ENCODE data around the gene LRRC14B. TPM values are rescaled to one million over a fixed set of nuclear protein-coding genes. Genes with fewer than 3 reads are reported as not detected.
A peak's percentile ranks its signal among the peaks of the same experiment; 100 is the strongest.

Gene LRRC14B
- total and polyA plus RNA-seq, 2 donors (not counting 1 experiment from before 2014, with no cell fraction given) = not detected

GRCh38 chr5:188488-189481, 2.5 kb upstream of the LRRC14B start:
- H3K27me3 ChIP-seq (ENCODE audit: control insufficient read depth, insufficient read depth, low read length) = peaks cover 4% of the 10 kb centered on the region
- no peaks in the 10 kb centered on the region for H4K20me1 ChIP-seq (ENCODE audit: control insufficient read depth, extremely low read depth, insufficient read depth, low read length)
- peak overlapping the region; percentile 26 for H3K9ac ChIP-seq (ENCODE audit: insufficient read depth, low read length)
- H3K9me3 ChIP-seq (ENCODE audit: control insufficient read depth, insufficient read depth, low read depth, low read length) = no peaks in the 10 kb centered on the region
- H2AFZ ChIP-seq (ENCODE audit: low read length) = peak overlapping the region; percentile 79
- peak overlapping the region in 1 of 4 experiments; percentile 12 for H3K4me3 ChIP-seq (replicated peaks in 1 of 4; ENCODE audit: control extremely low read depth in 1 of 4, insufficient read depth in 1 of 4, low read depth in 3 of 4, low read length in 4 of 4)
- TF ChIP-seq CTCF (conservative IDR thresholded peaks at IDR 0.05 in 1 of 2, IDR thresholded peaks at IDR 0.05 in 1 of 2; ENCODE audit: low read depth in 1 of 2, low read length in 2 of 2) (peak; percentile 86 to 95), EZH2 (IDR thresholded peaks at IDR 0.05; ENCODE audit: low read length, missing control alignments) (no peak)
- H3K4me1 ChIP-seq (ENCODE audit: control insufficient read depth, extremely low read depth, insufficient read depth, low read length) = peaks cover 3% of the 10 kb centered on the region
- DNase-seq (ENCODE audit: low read depth in 2 of 2) = peak; percentile 64 to 78
- no peak overlapping the region for H3K27ac ChIP-seq (ENCODE audit: insufficient read depth, low read length)
- H3K79me2 ChIP-seq (ENCODE audit: control insufficient read depth, insufficient read depth, low read length) = no peaks in the 10 kb centered on the region
- no peaks in the 10 kb centered on the region for H3K36me3 ChIP-seq (ENCODE audit: control insufficient read depth, insufficient read depth, low read length)
- H3K4me2 ChIP-seq (ENCODE audit: extremely low read depth, insufficient read depth, low read length) = peak overlapping the region; percentile 75

- no peak overlapping the region for H2AFZ ChIP-seq (ENCODE audit: low read length)
- H3K36me3 ChIP-seq (ENCODE audit: control insufficient read depth, insufficient read depth, low read length) = no peaks in the 10 kb centered on the region
- no peak overlapping the region for H3K4me3 ChIP-seq (replicated peaks in 1 of 4; ENCODE audit: control extremely low read depth in 1 of 4, insufficient read depth in 1 of 4, low read depth in 3 of 4, low read length in 4 of 4)
- H3K27ac ChIP-seq (ENCODE audit: insufficient read depth, low read length) = no peak overlapping the region
- peaks cover 3% of the 10 kb centered on the region for H3K4me1 ChIP-seq (ENCODE audit: control insufficient read depth, extremely low read depth, insufficient read depth, low read length)
- peaks cover 4% of the 10 kb centered on the region for H3K27me3 ChIP-seq (ENCODE audit: control insufficient read depth, insufficient read depth, low read length)
- no peak for DNase-seq (ENCODE audit: low read depth in 2 of 2)
- H3K79me2 ChIP-seq (ENCODE audit: control insufficient read depth, insufficient read depth, low read length) = no peaks in the 10 kb centered on the region
- H4K20me1 ChIP-seq (ENCODE audit: control insufficient read depth, extremely low read depth, insufficient read depth, low read length) = no peaks in the 10 kb centered on the region
- H3K9ac ChIP-seq (ENCODE audit: insufficient read depth, low read length) = no peak overlapping the region
- no peaks in the 10 kb centered on the region for H3K9me3 ChIP-seq (ENCODE audit: control insufficient read depth, insufficient read depth, low read depth, low read length)
- no peak overlapping the region for H3K4me2 ChIP-seq (ENCODE audit: extremely low read depth, insufficient read depth, low read length)
- TF ChIP-seq EZH2 (IDR thresholded peaks at IDR 0.05; ENCODE audit: low read length, missing control alignments) = no peak
- no peak for TF ChIP-seq CTCF (conservative IDR thresholded peaks at IDR 0.05 in 1 of 2, IDR thresholded peaks at IDR 0.05 in 1 of 2; ENCODE audit: low read depth in 1 of 2, low read length in 2 of 2)
Observed at GRCh38 chr5:189486-189885, 1.8 kb upstream of the LRRC14B start.

- H3K36me3 ChIP-seq (ENCODE audit: control insufficient read depth, insufficient read depth, low read length) = no peaks in the 10 kb centered on the region
- no peak for TF ChIP-seq EZH2 (IDR thresholded peaks at IDR 0.05; ENCODE audit: low read length, missing control alignments)
- TF ChIP-seq CTCF (conservative IDR thresholded peaks at IDR 0.05 in 1 of 2, IDR thresholded peaks at IDR 0.05 in 1 of 2; ENCODE audit: low read depth in 1 of 2, low read length in 2 of 2) = no peak
- no peak overlapping the region for H3K4me3 ChIP-seq (replicated peaks in 1 of 4; ENCODE audit: control extremely low read depth in 1 of 4, insufficient read depth in 1 of 4, low read depth in 3 of 4, low read length in 4 of 4)
Observed at GRCh38 chr5:189976-190365, 1.3 kb upstream of the LRRC14B start.

More at GRCh38 chr5:189976-190365, 1.3 kb upstream of the LRRC14B start:
- H3K4me2 ChIP-seq (ENCODE audit: extremely low read depth, insufficient read depth, low read length) = no peak overlapping the region
- H3K27ac ChIP-seq (ENCODE audit: insufficient read depth, low read length) = no peak overlapping the region
- no peaks in the 10 kb centered on the region for H4K20me1 ChIP-seq (ENCODE audit: control insufficient read depth, extremely low read depth, insufficient read depth, low read length)
- H3K27me3 ChIP-seq (ENCODE audit: control insufficient read depth, insufficient read depth, low read length) = peaks cover 4% of the 10 kb centered on the region
- no peak for DNase-seq (ENCODE audit: low read depth in 2 of 2)
- no peak overlapping the region for H3K9ac ChIP-seq (ENCODE audit: insufficient read depth, low read length)
- no peaks in the 10 kb centered on the region for H3K9me3 ChIP-seq (ENCODE audit: control insufficient read depth, insufficient read depth, low read depth, low read length)
- H3K79me2 ChIP-seq (ENCODE audit: control insufficient read depth, insufficient read depth, low read length) = no peaks in the 10 kb centered on the region
- peaks cover 3% of the 10 kb centered on the region for H3K4me1 ChIP-seq (ENCODE audit: control insufficient read depth, extremely low read depth, insufficient read depth, low read length)
- no peak overlapping the region for H2AFZ ChIP-seq (ENCODE audit: low read length)
